Uterus (tissue), 4 donors: Measurements from ENCODE around the gene ALOX5. TPM values are rescaled to one million over a fixed set of nuclear protein-coding genes. Genes with fewer than 3 reads are reported as not detected.

ENCODE experiments used
- DNase-seq, 2 donors: peaks; one replicate each; pipeline ENCODE4 v3.0.0-alpha.2; 2019 to 2020
- H3K27ac ChIP-seq, 2 donors: fragments of 200-600 bp; sonication (generic); 1 replicate in 1 of 2; 2 replicates in 1 of 2; pipeline ENCODE4 v1.5.1; 2016 to 2018
- H3K27me3 ChIP-seq, 2 donors: fragments of 200-600 bp; sonication (generic); one replicate each; pipeline ENCODE4 v1.5.1; 2018 to 2019; ENCODE audit warnings: control low read depth in 1 of 2
- H3K36me3 ChIP-seq, 2 donors: fragments of 200-600 bp; sonication (generic); one replicate each; pipeline ENCODE4 v1.5.1; 2019; ENCODE audit warnings: control low read depth in 1 of 2
- H3K4me1 ChIP-seq, 2 donors: fragments of 200-600 bp; sonication (generic); one replicate each; pipeline ENCODE4 v1.5.1; 2018 to 2019; ENCODE audit warnings: control low read depth in 1 of 2
- H3K4me3 ChIP-seq, 2 donors: fragments of 200-600 bp; sonication (generic); 1 replicate in 1 of 2; 2 replicates in 1 of 2; pipeline ENCODE4 v1.5.1; 2018 to 2019; ENCODE audit warnings: mild to moderate bottlenecking in 1 of 2
- H3K9me3 ChIP-seq, 2 donors: fragments of 200-600 bp; sonication (generic); one replicate each; pipeline ENCODE4 v1.5.1; 2019; ENCODE audit warnings: control low read depth in 1 of 2
- CTCF ChIP-seq, 4 experiments: fragments of 200-600 bp in 2 of 4; fragments of 450-650 bp in 2 of 4; sonication (generic) in 2 of 4; IDR thresholded peaks; one replicate each; pipeline ENCODE4 v1.5.1; 2016 to 2019; ENCODE audit warnings: antibody characterized with exemption in 4 of 4, mild to moderate bottlenecking in 2 of 4, moderate library complexity in 1 of 4
- POLR2A ChIP-seq, 2 donors: fragments of 450-650 bp; IDR thresholded peaks; one replicate each; pipeline ENCODE4 v1.6.1; 2016; ENCODE audit warnings: antibody characterized with exemption in 2 of 2, mild to moderate bottlenecking in 1 of 2, moderate library complexity in 1 of 2
- intact Hi-C: fragments of 100-400 bp; cut with DNase I; formaldehyde crosslinking; loops from one replicate; pipeline ENCODE4 v1.15.1; 2023; ENCODE audit warnings: low total_unique reads
- total RNA-seq, 4 donors: library from RNA; depleted of rRNA in 3 of 4; stranded (reverse); fragments of >200 nt in 3 of 4; gene quantifications; one replicate each; pipeline versions ENCODE4 v1.1.0 to v1.2.4, GENCODE V29; 2014 to 2023
- donor health status: DM: yes; HTN: yes; CAD: no.

ALOX5 gene
- total RNA-seq, 4 donors from 2014 or later: 3.5 to 32.5 (median 10.6) TPM

GRCh38 chr10:45370202-45370955 is 3.6 kb upstream of the ALOX5 start:
- H3K27me3 ChIP-seq: no peaks in the 10 kb centered on the region
- no peak overlapping the region for H3K27ac ChIP-seq
- no peak overlapping the region for H3K4me3 ChIP-seq
- no peak for DNase-seq
- no peak for TF ChIP-seq POLR2A (IDR thresholded peaks at IDR 0.05)
- no peak for TF ChIP-seq CTCF (IDR thresholded peaks at IDR 0.05)
- no peaks in the 10 kb centered on the region for H3K9me3 ChIP-seq
- intact Hi-C loops: no loop called here
- no peaks in the 10 kb centered on the region for H3K36me3 ChIP-seq
- peaks cover 0 to 6% of the 10 kb centered on the region in 2 donors for H3K4me1 ChIP-seq

- Histone ChIP-seq H3K36me3 (no peaks in the 10 kb centered on the region), H3K27ac (no peak overlapping the region), H3K4me1 (peaks cover 0 to 6% of the 10 kb centered on the region in 2 donors), H3K4me3 (no peak overlapping the region), H3K9me3 (no peaks in the 10 kb centered on the region), H3K27me3 (no peaks in the 10 kb centered on the region)
- no peak for DNase-seq
- TF ChIP-seq POLR2A (IDR thresholded peaks at IDR 0.05) (no peak), CTCF (IDR thresholded peaks at IDR 0.05) (no peak)
- intact Hi-C loops: no loop called here
Measured at GRCh38 chr10:45371560-45371959, 2.5 kb upstream of the ALOX5 start.

GRCh38 chr10:45372251-45372951 is 1.6 kb upstream of the ALOX5 start:
- TF ChIP-seq CTCF (IDR thresholded peaks at IDR 0.05) (no peak), POLR2A (IDR thresholded peaks at IDR 0.05) (no peak)
- Histone ChIP-seq H3K36me3 (no peaks in the 10 kb centered on the region), H3K27me3 (no peaks in the 10 kb centered on the region), H3K9me3 (no peaks in the 10 kb centered on the region), H3K4me3 (no peak overlapping the region), H3K27ac (no peak overlapping the region), H3K4me1 (peaks cover 0 to 6% of the 10 kb centered on the region in 2 donors)
- DNase-seq: no peak
- intact Hi-C loops: no loop called here

- H3K27me3 ChIP-seq: no peaks in the 10 kb centered on the region
- no peaks in the 10 kb centered on the region for H3K36me3 ChIP-seq
- peak overlapping the region; percentile 19 to 22 for H3K4me3 ChIP-seq
- intact Hi-C loops: no loop called here
- TF ChIP-seq CTCF (IDR thresholded peaks at IDR 0.05) (no peak), POLR2A (IDR thresholded peaks at IDR 0.05) (no peak)
- H3K9me3 ChIP-seq: no peaks in the 10 kb centered on the region
- DNase-seq: no peak
- H3K4me1 ChIP-seq: peaks cover 0 to 6% of the 10 kb centered on the region in 2 donors
- H3K27ac ChIP-seq: no peak overlapping the region
Measured at GRCh38 chr10:45373003-45373575, 927 bp upstream of the ALOX5 start.
